PC-9 (cell line): ENCODE data around the gene SNX8. TPM values are rescaled to one million over a fixed set of nuclear protein-coding genes. Genes with fewer than 3 reads are reported as not detected.
A peak's percentile ranks its signal among the peaks of the same experiment; 100 is the strongest.

Experiments used
- BruUV-seq: library from RNA; stranded (reverse); fragments of 400-500 nt; replicated peaks from 2 replicates; lab custom pipeline; 2021; lab: Mats Ljungman, UMichigan
- CTCF ChIA-PET: fragments of 300-600 bp; sonication (Branson Sonifier 250); formaldehyde crosslinking; loops from one replicate; lab custom pipeline; 2022; ENCODE audit warnings: antibody characterized with exemption; lab: Charles Lee
- POLR2A ChIA-PET: fragments of 300-600 bp; sonication (Branson Sonifier 250); formaldehyde crosslinking; loops from one replicate; lab custom pipeline; 2022; ENCODE audit warnings: antibody characterized with exemption; ENCODE audit not compliant: unreplicated experiment; lab: Charles Lee
- DNase-seq, 2 experiments: peaks; one replicate each; pipeline versions ENCODE4 v3.0.0 to v3.0.0-alpha.2; 2015 to 2022; ENCODE audit warnings: mixed read lengths in 1 of 2
- H2AFZ ChIP-seq: fragments of 200-600 bp; sonication (generic); 2 replicates; pipeline ENCODE4 v1.8.1; 2017; ENCODE audit warnings: antibody characterized with exemption
- H3F3A ChIP-seq: fragments of 200-600 bp; sonication (generic); 2 replicates; pipeline ENCODE4 v1.8.1; 2017; ENCODE audit warnings: antibody characterized with exemption, mild to moderate bottlenecking, low read depth; ENCODE audit not compliant: insufficient read depth
- H3K27ac ChIP-seq: fragments of 200-600 bp; sonication (generic); 2 replicates; pipeline ENCODE4 v1.6.1; 2016; ENCODE audit warnings: mixed run types
- H3K27me3 ChIP-seq: fragments of 200-600 bp; sonication (generic); 2 replicates; pipeline ENCODE4 v1.6.1; 2016; ENCODE audit warnings: low read depth, mixed run types; ENCODE audit not compliant: insufficient read depth
- H3K36me3 ChIP-seq: fragments of 200-600 bp; sonication (generic); 2 replicates; pipeline ENCODE4 v1.6.1; 2016; ENCODE audit warnings: low read depth, mixed run types
- H3K4me1 ChIP-seq: fragments of 200-600 bp; sonication (generic); replicated peaks from 2 replicates; pipeline ENCODE4 v1.6.1; 2016; ENCODE audit warnings: mixed run types; ENCODE audit not compliant: insufficient read depth
- H3K4me2 ChIP-seq: fragments of 200-600 bp; sonication (generic); 2 replicates; pipeline ENCODE4 v1.6.1; 2017; ENCODE audit warnings: mixed run types
- H3K4me3 ChIP-seq: fragments of 200-600 bp; sonication (generic); 2 replicates; pipeline ENCODE4 v1.6.1; 2016; ENCODE audit warnings: mixed run types
- H3K79me2 ChIP-seq: fragments of 200-600 bp; sonication (generic); 2 replicates; pipeline ENCODE4 v1.6.1; 2017; ENCODE audit warnings: low read depth, mixed run types
- H3K9me2 ChIP-seq: fragments of 200-600 bp; sonication (generic); 2 replicates; pipeline ENCODE4 v1.8.1; 2017; ENCODE audit warnings: mild to moderate bottlenecking; ENCODE audit not compliant: insufficient read depth
- H3K9me3 ChIP-seq: fragments of 200-600 bp; sonication (generic); 2 replicates; pipeline ENCODE4 v1.8.1; 2016; ENCODE audit warnings: low read depth; ENCODE audit not compliant: insufficient read depth
- H4K20me1 ChIP-seq: fragments of 200-600 bp; sonication (generic); 2 replicates; pipeline ENCODE4 v1.8.1; 2017; ENCODE audit not compliant: insufficient read depth
- EZH2 ChIP-seq: fragments of 200-600 bp; sonication (generic); IDR thresholded peaks from 2 replicates; pipeline ENCODE4 v1.8.0; 2017; ENCODE audit warnings: antibody characterized with exemption, low read depth
- intact Hi-C: fragments of 100-400 bp; cut with micrococcal nuclease; formaldehyde crosslinking; loops from one replicate; pipeline ENCODE4 v1.10.0; 2022; ENCODE audit not compliant: unreplicated experiment
- total RNA-seq: library from RNA; stranded (reverse); gene quantifications from 2 replicates; pipeline ENCODE4 v1.2.3, GENCODE V29; 2021
- TF ChIP-seq, protein P1 (sequence below): fragments of 200-600 bp; sonication (generic); conservative IDR thresholded peaks from 2 replicates; pipeline ENCODE4 v1.6.1; 2017; ENCODE audit warnings: mixed run types, antibody characterized with exemption, mild to moderate bottlenecking, moderate library complexity

Gene SNX8
- total RNA-seq, 1 experiment from 2014 or later: 102 TPM

DNA sequence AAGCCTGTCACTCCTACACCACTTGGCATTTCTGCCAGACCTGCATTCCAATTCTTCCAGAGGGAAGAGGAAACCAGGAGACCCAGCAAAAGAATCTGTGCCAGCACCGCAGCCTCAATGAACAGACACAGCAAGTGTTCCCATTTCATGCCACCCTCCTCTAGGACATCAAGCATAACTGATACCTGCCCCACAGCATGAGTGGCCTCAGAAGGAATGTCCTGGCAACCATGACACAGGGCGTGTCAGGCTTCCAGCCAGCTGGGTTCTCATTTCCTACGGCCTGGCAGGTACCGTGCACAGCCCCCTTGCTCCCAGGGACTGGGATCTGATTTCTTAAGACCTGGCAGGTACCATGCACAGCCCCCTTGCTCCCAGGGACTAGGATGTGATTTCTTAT, 89.3 kb downstream of the SNX8 start:
- intact Hi-C loops: loop anchor here (1.0 to 10.0 kb wide), 3 partner anchors 17 to 300 kb away; partner anchors contain the start of genes MRM2 and NUDT1
- H4K20me1 ChIP-seq: peaks cover 4% of the 10 kb centered on the region
- no peaks in the 10 kb centered on the region for H3K9me3 ChIP-seq
- no peaks in the 10 kb centered on the region for H3K9me2 ChIP-seq
- ChIA-PET POLR2A (interaction anchor here (0.7 kb wide), 2 partner anchors 30 to 727 kb away, joined by 3 to 5 read pairs; no protein-coding TSS in a partner anchor), CTCF (interaction anchor here (0.7 to 1.1 kb wide), 2 partner anchors 48 to 123 kb away, joined by 3 to 4 read pairs; no protein-coding TSS in a partner anchor)
- peaks cover 4% of the 10 kb centered on the region; the same call in 1 of the 2 replicates for H3K79me2 ChIP-seq
- peaks cover 25% of the 10 kb centered on the region for H3K36me3 ChIP-seq
- no peaks in the 10 kb centered on the region for H3K27me3 ChIP-seq
- no peak overlapping the region for H3K4me2 ChIP-seq
- peaks cover 8% of the 10 kb centered on the region; the same call in 1 of the 2 replicates for H3F3A ChIP-seq
- H3K4me3 ChIP-seq: no peak overlapping the region
- TF ChIP-seq EZH2: no peak
- TF ChIP-seq, protein P1, sequence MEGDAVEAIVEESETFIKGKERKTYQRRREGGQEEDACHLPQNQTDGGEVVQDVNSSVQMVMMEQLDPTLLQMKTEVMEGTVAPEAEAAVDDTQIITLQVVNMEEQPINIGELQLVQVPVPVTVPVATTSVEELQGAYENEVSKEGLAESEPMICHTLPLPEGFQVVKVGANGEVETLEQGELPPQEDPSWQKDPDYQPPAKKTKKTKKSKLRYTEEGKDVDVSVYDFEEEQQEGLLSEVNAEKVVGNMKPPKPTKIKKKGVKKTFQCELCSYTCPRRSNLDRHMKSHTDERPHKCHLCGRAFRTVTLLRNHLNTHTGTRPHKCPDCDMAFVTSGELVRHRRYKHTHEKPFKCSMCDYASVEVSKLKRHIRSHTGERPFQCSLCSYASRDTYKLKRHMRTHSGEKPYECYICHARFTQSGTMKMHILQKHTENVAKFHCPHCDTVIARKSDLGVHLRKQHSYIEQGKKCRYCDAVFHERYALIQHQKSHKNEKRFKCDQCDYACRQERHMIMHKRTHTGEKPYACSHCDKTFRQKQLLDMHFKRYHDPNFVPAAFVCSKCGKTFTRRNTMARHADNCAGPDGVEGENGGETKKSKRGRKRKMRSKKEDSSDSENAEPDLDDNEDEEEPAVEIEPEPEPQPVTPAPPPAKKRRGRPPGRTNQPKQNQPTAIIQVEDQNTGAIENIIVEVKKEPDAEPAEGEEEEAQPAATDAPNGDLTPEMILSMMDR: no peak
- BruUV-seq: no TSS peak
- no peak overlapping the region for H3K27ac ChIP-seq
- H3K4me1 ChIP-seq: no peaks in the 10 kb centered on the region
- DNase-seq: peak; percentile 65 to 83
- H2AFZ ChIP-seq: no peak overlapping the region

DNA sequence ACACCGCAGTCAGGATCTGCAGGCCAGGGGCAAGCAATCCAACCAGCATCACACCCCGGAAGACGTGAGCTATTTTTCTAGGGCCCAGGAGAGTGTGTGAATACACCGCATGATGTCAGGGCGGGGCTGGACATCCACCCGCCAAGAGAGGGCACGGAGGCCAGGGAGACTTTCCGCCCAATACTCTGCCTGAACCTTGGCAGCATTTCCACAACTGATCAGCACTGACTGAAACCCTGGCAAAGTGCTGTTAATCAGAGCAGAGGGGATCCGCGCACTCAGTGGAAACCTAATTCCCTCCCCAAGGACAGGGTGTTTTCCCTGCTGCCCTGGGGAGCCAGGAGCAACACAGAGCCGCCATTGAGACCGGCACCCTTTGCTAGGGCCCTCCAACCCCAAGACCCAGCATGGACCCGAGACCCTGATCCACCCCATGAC, 89.7 kb downstream of the SNX8 start:
- TF ChIP-seq EZH2: no peak
- TF ChIP-seq, protein P1: no peak
- H3K9me3 ChIP-seq: no peaks in the 10 kb centered on the region
- no peak overlapping the region for H3K27ac ChIP-seq
- no peaks in the 10 kb centered on the region for H3K9me2 ChIP-seq
- peaks cover 4% of the 10 kb centered on the region for H4K20me1 ChIP-seq
- H3K4me1 ChIP-seq: no peaks in the 10 kb centered on the region
- peaks cover 8% of the 10 kb centered on the region; the same call in 1 of the 2 replicates for H3F3A ChIP-seq
- CTCF ChIA-PET: no interaction called here
- DNase-seq: no peak
- H3K4me3 ChIP-seq: no peak overlapping the region
- intact Hi-C loops: loop anchor here (10.0 kb wide), 1 partner anchor 300 kb away; no protein-coding TSS in a partner anchor
- H2AFZ ChIP-seq: no peak overlapping the region
- 0 out of 2 replicates have a peak, but pooled peaks cover 2% of the 10 kb centered on the region for H3K79me2 ChIP-seq
- peaks cover 25% of the 10 kb centered on the region for H3K36me3 ChIP-seq
- no TSS peak for BruUV-seq
- H3K4me2 ChIP-seq: no peak overlapping the region
- POLR2A ChIA-PET: interaction anchor here (0.7 kb wide), 1 partner anchor 328 kb away, joined by 4 read pairs; no protein-coding TSS in a partner anchor
- H3K27me3 ChIP-seq: no peaks in the 10 kb centered on the region

DNA sequence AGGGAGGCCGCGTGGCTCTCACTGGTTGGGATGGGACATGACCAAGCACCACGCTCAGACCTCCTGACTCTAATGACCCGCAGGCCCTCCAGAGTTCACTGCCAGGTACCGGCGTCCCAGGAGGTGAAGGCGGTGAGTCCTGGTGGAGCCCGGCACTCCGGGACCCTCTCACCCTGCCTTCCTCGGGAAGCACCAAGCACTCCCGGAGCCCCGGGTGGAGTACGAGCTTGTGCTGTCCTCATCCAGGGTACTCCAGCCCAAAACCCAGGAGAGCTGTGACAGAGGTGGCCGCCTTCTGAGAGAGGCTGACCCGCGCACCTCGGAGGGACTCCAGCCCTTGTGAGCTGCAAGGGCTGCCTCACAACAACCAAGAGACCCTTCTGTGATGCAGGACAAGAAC, 90.9 kb downstream of the SNX8 start:
- ChIA-PET POLR2A (no interaction called here), CTCF (interaction anchor here (0.7 kb wide), 1 partner anchor 124 kb away, joined by 4 read pairs; no protein-coding TSS in a partner anchor)
- Histone ChIP-seq H3K9me2 (no peaks in the 10 kb centered on the region), H3K4me1 (no peaks in the 10 kb centered on the region), H4K20me1 (peaks cover 8% of the 10 kb centered on the region), H3K27ac (no peak overlapping the region), H3K9me3 (no peaks in the 10 kb centered on the region), H3F3A (peaks cover 8% of the 10 kb centered on the region; the same call in 1 of the 2 replicates), H2AFZ (no peak overlapping the region), H3K4me3 (no peak overlapping the region), H3K4me2 (no peak overlapping the region), H3K27me3 (no peaks in the 10 kb centered on the region), H3K36me3 (peaks cover 25% of the 10 kb centered on the region), H3K79me2 (no peaks in the 10 kb centered on the region)
- DNase-seq: no peak
- BruUV-seq: no TSS peak
- no peak for TF ChIP-seq EZH2
- TF ChIP-seq, protein P1: no peak
- intact Hi-C loops: loop anchor here (10.0 kb wide), 1 partner anchor 301 kb away; no protein-coding TSS in a partner anchor
